C4-2B (cell line): ENCODE results near the gene C3orf62.

Experiments used
- ZFX ChIP-seq: fragments of 450-650 bp; IDR thresholded peaks from 2 replicates; pipeline ENCODE4 v1.6.1; 2017
- TF ChIP-seq, protein P1 (sequence below): fragments of 450-650 bp; conservative IDR thresholded peaks from 2 replicates; pipeline ENCODE4 v1.5.1; 2017; ENCODE audit warnings: mild to moderate bottlenecking

DNA sequence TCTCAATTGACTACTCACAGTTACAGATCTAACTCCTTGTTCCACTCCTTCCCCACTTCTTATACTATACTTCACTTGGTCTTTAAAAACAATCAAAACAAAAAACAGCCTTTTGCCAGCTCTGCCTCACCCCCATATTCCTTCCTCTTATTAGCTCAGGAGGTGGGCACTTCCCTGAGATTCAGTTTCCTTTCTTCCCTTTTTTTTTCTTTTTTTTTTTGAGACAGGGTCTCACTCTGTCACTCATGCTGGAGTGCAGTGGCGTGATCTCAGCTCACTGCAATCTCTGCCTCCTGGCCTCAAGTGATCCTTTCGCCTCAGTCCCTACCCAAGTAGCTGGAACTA lies 6.9 kb downstream of the C3orf62 start:
- TF ChIP-seq, protein P1, sequence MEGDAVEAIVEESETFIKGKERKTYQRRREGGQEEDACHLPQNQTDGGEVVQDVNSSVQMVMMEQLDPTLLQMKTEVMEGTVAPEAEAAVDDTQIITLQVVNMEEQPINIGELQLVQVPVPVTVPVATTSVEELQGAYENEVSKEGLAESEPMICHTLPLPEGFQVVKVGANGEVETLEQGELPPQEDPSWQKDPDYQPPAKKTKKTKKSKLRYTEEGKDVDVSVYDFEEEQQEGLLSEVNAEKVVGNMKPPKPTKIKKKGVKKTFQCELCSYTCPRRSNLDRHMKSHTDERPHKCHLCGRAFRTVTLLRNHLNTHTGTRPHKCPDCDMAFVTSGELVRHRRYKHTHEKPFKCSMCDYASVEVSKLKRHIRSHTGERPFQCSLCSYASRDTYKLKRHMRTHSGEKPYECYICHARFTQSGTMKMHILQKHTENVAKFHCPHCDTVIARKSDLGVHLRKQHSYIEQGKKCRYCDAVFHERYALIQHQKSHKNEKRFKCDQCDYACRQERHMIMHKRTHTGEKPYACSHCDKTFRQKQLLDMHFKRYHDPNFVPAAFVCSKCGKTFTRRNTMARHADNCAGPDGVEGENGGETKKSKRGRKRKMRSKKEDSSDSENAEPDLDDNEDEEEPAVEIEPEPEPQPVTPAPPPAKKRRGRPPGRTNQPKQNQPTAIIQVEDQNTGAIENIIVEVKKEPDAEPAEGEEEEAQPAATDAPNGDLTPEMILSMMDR: no peak
- TF ChIP-seq ZFX: no peak
